ENCODE results near the gene XCR1. TPM values are rescaled to one million over a fixed set of nuclear protein-coding genes. Genes with fewer than 3 reads are reported as not detected.

The XCR1 gene
- total and polyA plus RNA-seq, 3 donors from 2014 or later: 0.06 to 0.34 (median 0.16) TPM

DNA sequence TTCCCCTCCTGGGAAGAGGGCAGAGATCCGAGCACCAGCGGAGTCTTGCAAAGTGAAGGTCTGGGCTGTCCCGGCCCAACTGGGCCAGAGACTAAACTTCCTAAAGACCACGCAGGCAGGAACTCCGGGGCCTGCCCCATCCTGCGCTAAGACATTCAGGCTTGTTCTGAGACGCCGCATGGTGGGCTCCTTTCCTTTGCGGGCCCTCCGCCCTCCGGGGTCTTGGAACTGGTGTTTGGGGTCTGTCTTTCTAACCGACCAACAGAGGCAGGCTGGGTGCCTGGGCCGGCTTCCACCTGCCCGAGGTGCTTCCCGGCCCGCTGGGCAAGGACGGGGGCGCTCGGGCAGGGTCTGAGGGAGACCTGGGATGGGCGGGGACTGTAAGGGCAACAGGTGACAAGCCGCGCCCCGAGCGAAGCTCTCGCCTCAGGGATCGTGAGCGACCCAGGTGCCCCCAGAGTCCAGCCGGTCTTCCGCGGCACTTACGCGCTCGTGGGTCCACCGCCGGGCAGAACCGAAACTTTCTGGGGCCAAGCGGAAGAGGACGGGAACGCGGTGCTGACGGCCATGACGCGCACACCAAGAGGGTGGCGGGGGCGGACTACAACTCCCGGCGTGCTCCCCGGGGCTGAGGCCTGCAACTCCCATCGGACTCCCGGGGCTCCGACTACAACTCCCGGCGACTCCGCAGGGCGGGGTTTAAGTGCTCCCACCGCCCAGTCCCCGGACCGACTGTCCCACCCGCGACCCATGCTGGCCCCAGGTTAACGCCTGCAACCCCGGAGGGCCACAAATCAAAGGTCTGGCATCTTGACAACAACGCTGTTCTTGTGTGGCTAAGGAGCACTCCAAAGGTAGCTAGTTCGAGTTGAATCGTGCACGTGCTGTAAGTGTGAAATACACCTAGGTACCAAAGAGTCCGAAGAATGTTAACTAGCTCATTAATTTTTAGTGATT, 31.8 kb downstream of the XCR1 start, which contains the start of gene FYCO1:
FYCO1 (minus strand) TSS at position 589 of the 957 bp plus-strand sequence. CDS start 10,914 bp downstream, outside the sequence.
- H3K4me1 ChIP-seq: peaks cover 7% of the 10 kb centered on the region
- WGBS, 2 donors: 1 to 6% methylated on average over 9 to 60 of the region's 67 CpGs
- intact Hi-C loops (cut with DNase I; ENCODE audit: low total_unique reads): no loop called here
- no peak for TF ChIP-seq POLR2A (IDR thresholded peaks at IDR 0.05)
- no peak for TF ChIP-seq CTCF (IDR thresholded peaks at IDR 0.05)
- no peaks in the 10 kb centered on the region for H3K36me3 ChIP-seq (ENCODE audit: low read depth, missing control alignments)
- peak within 1 kb of the TSS; percentile 82 to 93 for H3K4me3 ChIP-seq
- H3K27ac ChIP-seq: peak within 1 kb of the TSS; percentile 78 to 91
- no peaks in the 10 kb centered on the region for H3K27me3 ChIP-seq
- no peaks in the 10 kb centered on the region for H3K9me3 ChIP-seq
- peak; percentile 96 for DNase-seq

- TF ChIP-seq CTCF (IDR thresholded peaks at IDR 0.05): no peak
- no peak for TF ChIP-seq POLR2A (IDR thresholded peaks at IDR 0.05)
- intact Hi-C loops (cut with DNase I; ENCODE audit: low total_unique reads): no loop called here
- peaks cover 7% of the 10 kb centered on the region for H3K4me1 ChIP-seq
- DNase-seq: peak; percentile 38
- 9 to 10% methylated on average over 10 to 16 of the region's 16 CpGs for WGBS, 2 donors
- peak overlapping the region; percentile 78 to 91 for H3K27ac ChIP-seq
- H3K4me3 ChIP-seq: peak overlapping the region; percentile 82 to 93
- H3K9me3 ChIP-seq: no peaks in the 10 kb centered on the region
- H3K36me3 ChIP-seq (ENCODE audit: low read depth, missing control alignments): no peaks in the 10 kb centered on the region
- no peaks in the 10 kb centered on the region for H3K27me3 ChIP-seq
Observed at GRCh38 chr3:45994419-45995235, 32.7 kb downstream of the XCR1 start.

DNA sequence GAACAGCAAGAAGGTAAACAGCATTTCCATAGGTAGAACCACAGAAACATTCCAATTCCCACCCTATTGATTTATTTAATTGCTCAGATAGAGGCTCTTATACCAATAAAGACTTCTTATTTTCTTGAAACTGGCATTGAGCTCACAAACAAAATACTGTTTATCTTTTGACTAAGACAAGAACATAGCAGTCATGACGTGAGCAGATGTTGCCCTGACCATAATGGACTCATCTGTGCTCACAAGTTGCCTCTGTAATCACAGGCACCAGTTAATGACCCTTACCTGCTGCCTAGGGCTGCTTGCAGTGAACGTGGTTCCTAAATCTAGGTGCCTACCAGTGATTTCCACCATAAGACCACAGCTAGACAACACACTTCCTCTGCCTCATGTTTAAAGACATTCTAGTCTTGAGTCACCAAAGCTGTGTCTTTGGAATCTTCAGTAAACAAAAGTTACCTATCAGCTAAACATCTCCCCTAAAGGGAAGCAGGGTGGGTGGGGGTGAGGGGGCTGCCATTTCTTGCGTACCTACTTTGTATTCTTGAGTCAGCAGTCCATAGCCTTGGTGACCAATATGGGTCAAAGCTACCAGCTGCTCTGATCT, 33.8 kb downstream of the XCR1 start:
- no peaks in the 10 kb centered on the region for H3K9me3 ChIP-seq
- intact Hi-C loops (cut with DNase I; ENCODE audit: low total_unique reads): no loop called here
- H3K36me3 ChIP-seq (ENCODE audit: low read depth, missing control alignments): no peaks in the 10 kb centered on the region
- H3K4me3 ChIP-seq: no peak overlapping the region
- no peaks in the 10 kb centered on the region for H3K27me3 ChIP-seq
- H3K4me1 ChIP-seq: peaks cover 7% of the 10 kb centered on the region
- DNase-seq: no peak
- TF ChIP-seq CTCF (IDR thresholded peaks at IDR 0.05): no peak
- no peak for TF ChIP-seq POLR2A (IDR thresholded peaks at IDR 0.05)
- WGBS, 2 donors: 78 to 87% methylated on average over 3 of the region's 3 CpGs
- H3K27ac ChIP-seq: no peak overlapping the region

- Histone ChIP-seq H3K36me3 (ENCODE audit: low read depth, missing control alignments) (no peaks in the 10 kb centered on the region), H3K9me3 (no peaks in the 10 kb centered on the region), H3K4me1 (peaks cover 13% of the 10 kb centered on the region), H3K27me3 (no peaks in the 10 kb centered on the region), H3K4me3 (no peak overlapping the region), H3K27ac (no peak overlapping the region)
- intact Hi-C loops (cut with DNase I; ENCODE audit: low total_unique reads): no loop called here
- 66 to 86% methylated on average over 2 of the region's 2 CpGs for WGBS, 2 donors
- DNase-seq: no peak
- no peak for TF ChIP-seq POLR2A (IDR thresholded peaks at IDR 0.05)
- TF ChIP-seq CTCF (IDR thresholded peaks at IDR 0.05): no peak
Observed at GRCh38 chr3:45992821-45993221, 34.5 kb downstream of the XCR1 start.
